Fibroblast of skin of right quadriceps (primary cell): ENCODE results near the gene DHRS3.
A peak's percentile ranks its signal among the peaks of the same experiment; 100 is the strongest.
"Not testable (repeated sequence)": the region's sequence is repeated elsewhere in the genome, so short reads cannot be mapped to it uniquely, and the experiment has no call there.

ENCODE experiments used
- DNase-seq: peaks from one replicate; pipeline ENCODE4 v3.0.0-alpha.2; 2013

Gene DHRS3, protein sequence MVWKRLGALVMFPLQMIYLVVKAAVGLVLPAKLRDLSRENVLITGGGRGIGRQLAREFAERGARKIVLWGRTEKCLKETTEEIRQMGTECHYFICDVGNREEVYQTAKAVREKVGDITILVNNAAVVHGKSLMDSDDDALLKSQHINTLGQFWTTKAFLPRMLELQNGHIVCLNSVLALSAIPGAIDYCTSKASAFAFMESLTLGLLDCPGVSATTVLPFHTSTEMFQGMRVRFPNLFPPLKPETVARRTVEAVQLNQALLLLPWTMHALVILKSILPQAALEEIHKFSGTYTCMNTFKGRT

DNA sequence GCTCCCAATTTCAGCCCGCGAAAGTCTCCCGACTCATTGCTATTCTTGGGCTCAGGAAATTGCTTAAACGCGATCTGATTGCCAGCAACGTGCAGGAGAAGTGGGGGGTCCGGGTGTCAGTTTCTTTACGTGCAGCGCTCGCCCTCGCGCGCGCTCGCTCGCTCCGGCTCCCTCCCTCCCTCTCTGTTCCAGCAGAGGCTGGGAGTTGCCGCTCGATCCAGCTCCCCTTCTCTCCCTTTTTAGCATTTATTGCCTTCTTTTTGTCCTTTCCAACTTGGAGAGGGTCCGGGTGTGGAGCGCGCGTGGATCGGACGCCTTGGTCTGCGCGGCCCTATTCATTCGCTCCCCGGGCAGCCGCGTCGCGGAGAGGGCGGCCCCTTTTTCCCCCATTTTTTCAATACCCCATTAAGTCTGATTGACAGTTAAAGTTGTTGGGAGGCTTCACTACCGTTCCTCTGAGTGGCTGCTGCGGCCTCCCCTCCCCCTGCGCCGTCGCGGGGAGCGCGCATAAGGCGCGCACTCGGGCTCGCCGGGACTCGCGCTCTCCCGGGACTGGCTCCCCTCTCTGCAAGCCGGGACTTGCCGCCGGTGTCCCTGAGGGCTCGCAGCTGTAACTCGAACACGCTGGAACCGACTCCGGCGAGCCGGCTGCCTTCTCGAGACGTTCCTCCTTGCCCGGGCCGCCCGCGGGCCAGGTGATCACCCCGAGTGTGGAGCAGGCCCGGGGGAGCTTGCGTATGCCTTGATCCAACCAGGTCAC is at the start of gene DHRS3:
Gene DHRS3, minus strand, starts transcription at position 310 of the 760 bp plus-strand sequence. CDS start 862 bp downstream, outside the sequence.
- peak; percentile 89 for DNase-seq

DNA sequence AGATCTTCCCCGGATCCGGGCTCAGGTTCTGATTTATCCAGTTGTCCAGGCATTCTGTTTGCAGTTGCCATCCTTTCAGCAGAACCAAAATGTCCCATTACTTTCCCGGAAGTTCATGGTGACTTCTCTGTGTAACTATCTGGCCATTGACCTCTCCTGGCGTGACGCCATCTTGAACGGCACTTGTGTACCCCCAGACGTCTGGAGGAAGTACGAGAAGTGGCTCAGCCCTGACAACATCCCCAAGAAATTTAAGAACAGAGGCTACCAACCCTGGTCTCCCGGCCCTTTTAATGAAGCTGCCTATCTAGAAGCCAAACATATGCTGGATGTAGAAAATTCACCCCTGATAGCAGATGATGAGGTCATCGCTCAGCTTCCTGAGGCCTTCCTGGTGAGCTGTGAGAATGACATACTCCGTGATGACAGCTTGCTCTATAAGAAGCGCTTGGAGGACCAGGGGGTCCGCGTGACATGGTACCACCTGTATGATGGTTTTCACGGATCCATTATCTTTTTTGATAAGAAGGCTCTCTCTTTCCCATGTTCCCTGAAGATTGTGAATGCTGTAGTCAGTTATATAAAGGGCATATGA is 48.2 kb upstream of the DHRS3 start:
- DNase-seq: peak; percentile 9

DNA sequence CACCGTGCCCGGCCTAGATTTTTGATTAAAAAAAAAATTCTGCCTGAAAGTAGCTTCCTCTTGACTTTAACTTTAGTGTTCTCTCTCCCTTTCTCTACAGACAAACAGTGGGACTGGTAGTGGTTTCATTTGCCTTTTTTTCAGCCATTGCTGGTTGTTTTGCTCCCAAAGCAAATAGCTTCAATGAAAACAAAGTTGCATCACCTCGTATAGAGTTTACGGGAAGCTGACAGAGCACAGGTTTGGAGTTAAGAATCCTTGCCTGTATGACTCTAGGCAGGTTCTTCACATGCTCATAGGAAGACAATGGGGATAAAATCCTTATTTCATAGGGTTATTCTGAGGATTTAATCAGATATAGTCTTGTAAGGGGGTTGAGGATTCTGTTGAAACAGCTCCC is 47.5 kb upstream of the DHRS3 start:
- DNase-seq: no peak

DNA sequence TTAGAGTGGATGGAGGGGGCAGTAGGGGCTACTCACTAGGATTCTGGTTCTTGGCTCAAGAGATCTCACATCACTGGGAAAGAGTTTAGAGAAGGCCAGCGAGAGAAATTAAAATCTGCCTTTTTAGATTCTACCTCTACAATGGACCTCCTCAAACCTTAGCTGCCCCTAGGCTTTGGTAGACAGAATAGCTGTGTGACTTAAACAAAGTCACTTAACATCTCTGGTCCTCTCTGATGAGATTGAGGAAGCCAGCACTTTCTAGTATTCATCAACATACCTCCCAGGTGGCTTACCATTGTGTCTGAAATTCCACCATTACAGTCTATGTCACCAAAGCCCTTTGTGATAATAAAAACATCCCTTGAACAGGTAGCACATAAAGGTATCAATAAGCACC is 44.5 kb upstream of the DHRS3 start:
- DNase-seq: no peak

DNA sequence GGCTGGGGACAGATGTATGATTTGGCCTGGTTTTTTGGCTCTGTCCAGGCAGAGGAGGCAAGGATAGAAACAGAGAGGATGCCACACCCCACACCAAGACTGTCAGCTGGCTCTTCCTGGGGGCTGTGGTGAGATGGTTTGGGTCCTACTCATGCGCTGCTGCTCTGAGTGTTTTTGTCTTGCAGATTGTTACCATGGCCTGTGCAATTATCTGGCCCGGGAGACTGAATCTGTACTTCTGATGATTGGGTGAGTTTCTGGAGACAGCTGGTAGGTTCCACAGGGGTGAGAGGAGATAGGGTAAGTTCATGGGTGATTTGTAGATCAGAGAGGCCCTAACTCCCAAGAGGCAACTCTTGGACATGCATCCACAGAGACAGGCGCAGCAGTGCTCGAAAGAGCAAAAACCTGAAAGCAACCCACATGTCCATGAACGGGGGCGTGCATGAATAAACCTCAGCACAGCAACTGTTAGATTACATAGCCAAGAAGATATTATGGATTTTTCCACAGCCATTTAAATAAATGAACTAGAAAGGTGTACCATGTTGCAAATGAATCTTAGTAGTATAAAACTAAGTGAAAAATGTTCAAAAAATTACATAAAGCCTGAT is 43.7 kb upstream of the DHRS3 start:
- no peak for DNase-seq

DNA sequence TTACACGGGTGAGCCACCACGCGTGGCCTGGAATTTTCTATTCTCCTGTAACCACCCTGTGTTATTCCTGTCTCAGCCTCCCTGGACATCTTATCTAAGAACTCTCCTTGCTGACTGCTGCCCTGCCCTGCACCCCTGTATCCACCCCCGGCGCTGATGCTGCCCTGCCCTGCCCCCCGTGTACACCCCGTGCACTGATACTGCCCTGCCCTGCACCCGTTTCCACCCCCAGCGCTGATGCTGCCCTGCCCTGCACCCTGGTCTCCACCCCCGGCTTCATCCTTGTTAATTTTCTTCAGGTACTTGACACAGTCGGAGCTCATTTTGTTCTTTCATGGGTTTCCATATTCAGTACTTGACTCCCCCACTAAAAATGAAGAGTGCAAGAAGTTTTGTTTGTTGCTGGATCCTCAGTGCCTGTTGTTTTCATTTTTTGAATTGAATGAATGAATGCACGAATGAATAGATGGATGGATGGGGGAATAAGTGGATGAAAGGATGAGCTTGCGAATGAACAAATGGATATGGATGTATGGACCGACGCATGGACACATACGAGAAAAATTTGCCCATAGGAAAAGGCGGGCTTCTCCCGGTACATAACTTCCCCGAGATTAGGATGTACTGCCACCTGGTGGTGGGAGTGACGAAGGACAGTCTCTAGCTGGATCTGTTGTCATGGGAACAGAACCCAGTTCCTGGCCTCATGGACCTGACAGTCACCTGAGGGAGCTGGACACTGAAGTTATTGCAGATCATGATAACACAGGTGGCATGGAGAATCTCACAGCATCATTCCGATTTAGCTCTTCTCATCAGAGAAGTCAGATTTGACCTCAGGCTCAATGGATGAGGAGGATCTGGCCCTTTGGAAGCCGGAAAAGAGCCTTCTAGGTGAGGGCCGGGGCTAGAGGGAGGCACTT is 40.8 kb upstream of the DHRS3 start:
- peak; percentile 78 for DNase-seq

DNA sequence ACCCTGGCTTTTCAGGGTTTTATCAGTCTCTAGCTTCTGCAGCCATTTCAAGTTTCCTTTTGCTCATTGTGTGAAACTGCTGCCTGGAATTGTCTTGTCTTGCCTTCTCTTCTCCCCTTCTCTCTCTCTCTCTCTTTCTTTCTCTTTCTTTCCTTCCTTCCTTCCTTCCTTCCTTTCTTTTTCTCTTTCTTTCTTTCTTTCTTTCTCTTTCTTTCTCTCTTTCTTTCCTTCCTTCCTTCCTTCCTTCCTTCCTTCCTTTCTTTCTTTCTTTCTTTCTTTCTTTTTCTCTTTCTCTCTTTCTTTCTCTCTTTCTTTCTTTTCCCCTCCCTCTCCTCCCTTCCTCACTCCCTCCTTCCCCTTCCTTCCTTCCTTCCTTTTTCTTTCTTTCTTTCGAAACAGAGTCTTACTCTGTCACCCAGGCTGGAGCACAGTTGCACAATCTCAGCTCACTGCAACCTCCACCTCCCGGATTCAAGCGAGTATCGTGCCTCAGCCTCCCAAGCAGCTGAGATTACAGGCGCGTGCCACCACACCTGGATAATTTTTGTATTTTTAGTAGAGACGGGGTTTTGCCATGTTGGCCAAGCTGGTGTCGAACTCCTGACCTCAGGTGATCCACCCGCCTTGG is 40.0 kb upstream of the DHRS3 start:
- DNase-seq: not testable (repeated sequence)

DNA sequence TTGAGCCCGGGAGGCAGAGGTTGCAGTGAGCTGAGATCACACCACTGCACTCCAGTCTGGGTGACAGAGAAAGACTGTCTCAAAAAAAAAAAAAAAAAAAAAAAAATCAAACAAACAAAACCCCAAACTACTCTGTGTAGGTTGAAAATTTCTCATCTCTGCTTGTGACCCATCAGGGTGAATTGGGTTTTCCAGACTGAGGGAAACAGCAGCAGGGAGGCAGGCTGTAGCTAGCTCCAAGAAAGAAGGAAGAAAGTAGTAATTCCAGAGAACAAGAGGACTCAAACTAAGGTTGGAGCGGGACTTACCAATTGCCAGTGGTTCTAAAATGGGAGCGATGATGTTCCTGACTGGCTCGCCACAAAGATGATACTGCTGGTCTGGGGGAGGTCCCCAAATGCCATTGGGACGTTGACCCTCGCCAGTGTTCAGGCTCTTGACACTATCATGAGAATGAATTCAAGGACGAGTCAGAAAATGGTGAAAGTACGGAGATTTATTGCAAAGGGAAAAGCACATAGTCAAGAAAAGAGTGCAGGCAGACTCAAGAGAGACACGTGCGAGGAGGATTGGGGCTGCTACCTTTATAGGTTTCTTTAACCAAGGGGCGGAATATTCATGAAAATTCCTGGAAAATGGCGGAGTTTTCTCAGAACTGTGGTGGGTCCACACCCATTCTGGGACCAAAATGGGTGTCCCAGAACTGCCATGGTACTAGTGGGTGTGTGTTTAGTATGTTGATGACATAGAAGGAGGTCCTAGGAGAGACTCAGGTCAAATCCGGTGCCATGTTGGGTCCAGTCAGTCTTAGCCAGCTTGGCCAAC is 39.3 kb upstream of the DHRS3 start:
- DNase-seq: no peak

DNA sequence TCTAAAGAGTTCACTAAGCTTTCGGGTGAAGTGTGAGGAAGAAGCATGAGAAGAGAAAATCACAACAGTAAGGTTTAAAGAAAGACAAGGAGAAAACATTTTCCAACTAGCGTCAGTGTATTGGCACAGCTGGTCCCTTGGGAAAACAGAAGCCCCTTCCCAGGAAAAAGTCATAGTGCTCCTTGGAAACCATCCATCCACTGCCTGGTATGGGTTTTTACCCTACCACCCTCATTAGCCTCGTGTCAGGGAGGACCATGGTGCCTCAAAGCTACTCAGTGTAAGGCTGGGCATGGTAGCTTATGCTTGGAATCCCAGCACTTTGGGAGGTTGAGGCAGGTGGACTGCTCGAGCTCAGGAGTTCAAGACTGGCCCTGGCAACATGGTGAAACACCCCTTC is 38.6 kb upstream of the DHRS3 start:
- DNase-seq: no peak

DNA sequence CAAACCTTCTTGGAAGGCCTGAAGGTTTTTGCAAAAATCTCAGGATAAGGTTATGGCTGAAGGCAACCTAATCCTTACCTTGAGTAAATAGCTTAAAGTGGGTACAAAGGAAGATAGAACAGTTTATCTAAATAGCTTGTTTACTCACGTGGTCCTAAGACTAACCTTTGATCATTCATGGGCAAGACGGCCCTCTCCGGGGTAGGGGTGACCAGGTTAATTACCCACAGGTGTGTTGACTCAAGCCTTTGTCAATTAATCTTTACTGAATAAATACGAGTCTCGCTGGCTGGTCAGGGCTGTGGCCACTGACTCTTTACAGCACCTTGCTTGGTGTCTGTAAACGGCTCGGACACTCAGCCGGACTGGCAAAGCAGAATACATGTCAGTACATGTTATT is 36.6 kb upstream of the DHRS3 start:
- no peak for DNase-seq

DNA sequence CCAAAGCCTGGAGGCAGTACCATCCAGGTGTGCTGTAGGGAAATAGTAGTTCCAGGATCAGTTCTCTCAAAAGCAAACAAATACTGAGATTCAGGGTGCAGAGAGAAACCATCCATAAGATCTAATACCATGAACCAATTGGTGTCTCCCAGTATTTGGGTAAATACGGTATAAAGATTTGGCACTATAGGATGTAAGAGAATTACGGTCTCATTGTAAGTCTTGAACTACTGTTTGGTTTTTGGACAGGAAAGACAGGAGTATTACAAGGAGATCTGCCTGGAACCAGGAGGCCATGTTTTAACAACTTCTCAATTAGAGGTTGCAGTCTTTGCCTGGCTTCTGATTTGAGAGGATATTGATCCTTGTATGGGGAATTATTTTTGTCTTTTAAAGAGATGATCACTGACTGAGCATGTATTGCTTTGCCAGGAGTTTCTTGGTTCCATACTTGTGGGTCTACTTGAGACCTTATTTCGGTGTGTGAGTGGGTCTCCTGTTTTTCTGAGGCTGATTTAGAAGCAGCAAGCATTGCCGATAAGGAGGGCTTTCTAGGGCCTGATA is 36.1 kb upstream of the DHRS3 start:
- peak; percentile 13 for DNase-seq

DNA sequence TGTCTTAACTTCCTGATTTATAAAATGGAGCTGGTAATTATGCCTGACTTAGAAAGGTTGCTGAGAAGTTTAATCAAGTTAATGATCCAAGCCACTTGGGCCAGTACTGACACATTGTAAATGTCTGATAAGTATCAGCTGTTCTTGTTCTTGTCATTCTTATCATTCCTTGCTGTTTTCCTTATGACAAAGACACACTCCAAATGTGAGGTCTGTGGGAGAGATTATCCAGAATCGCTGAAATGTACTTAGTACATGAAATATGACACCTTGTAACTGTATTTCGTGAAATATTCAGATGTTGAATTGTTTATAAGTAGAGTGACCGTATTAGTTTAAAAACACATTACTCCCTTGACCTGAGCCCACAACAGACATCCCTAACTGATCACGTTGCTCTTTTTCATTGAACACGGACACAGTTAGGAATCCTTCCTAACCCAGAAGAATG is 32.0 kb upstream of the DHRS3 start:
- peak; percentile 58 for DNase-seq

DNA sequence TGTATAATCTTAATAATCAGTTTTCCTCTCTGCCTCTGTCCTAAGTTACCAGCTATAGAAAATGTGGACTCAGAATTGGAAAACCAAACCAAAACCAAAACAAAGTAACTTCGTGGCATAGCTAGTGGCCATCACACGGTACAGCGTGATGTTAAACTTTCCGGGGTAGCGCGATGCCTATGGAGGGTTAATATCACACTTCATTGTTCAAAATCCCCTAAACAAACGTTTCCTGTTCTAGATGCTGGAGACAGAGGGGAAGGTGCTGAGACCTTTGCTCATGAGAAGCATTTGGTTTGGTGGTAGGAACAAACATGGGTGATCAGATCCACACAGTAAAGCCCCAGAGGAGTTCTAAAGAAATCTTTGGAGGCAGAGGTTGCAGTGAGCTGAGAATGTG is 30.7 kb upstream of the DHRS3 start:
- DNase-seq: no peak

DNA sequence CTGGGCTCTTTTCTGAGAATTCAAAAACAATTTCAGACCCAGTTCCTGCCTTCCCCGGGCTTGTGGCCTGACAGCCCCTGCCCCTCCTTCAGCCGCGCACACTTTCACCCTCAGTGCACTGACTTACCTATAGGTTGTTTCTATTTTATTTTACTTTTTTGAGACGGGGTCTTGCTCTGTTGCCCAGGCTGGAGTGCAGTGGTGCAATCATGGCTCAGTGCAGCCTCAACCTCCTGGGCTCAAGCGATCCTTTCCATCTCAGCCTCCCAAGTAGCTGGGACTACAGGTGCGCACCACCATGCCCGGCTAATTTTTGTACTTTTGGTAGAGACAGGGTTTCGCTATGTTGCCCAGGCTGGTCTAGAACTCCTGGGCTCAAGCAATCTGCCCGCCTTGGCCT is 27.4 kb upstream of the DHRS3 start:
- not testable (repeated sequence) for DNase-seq

DNA sequence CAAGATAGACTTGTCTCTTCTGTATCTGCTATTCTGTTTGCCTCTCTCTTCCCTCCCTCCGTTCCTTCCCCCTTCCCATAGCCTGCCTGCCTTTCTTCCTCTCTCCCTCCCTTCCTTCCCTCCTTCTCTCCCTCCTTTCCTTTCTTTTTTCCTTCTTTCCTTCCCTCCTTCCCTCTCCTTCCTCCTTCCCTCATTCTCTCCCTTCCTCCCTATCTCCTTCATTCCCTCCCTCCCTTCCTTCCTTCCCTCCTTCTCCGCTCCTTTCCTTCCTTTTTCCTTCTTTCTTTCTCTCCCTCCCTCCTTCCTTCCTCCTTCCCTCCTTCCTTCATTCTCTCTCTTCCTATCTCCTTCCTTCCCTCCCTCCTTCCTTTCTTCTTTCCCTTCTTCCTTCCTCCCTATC is 26.8 kb upstream of the DHRS3 start:
- no peak for DNase-seq

DNA sequence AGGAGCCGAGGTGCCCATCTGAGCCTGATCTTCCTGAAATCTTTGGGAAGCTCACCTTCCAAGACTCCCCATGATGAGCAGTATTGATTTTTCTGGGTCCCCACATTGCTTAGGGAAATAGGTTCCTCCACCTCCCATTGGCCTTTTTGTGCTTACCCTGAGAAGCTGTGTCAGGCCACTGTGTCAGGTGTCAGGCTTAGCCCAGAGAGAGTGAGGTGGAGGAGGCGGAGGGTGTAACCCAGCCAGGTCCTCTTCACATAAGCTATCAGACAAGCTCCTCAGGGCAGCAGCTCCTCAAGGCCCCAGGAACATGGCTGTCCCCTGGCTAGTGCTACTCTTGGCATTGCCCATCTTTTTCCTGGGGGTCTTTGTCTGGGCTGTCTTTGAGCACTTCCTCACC is 26.2 kb upstream of the DHRS3 start:
- no peak for DNase-seq

DNA sequence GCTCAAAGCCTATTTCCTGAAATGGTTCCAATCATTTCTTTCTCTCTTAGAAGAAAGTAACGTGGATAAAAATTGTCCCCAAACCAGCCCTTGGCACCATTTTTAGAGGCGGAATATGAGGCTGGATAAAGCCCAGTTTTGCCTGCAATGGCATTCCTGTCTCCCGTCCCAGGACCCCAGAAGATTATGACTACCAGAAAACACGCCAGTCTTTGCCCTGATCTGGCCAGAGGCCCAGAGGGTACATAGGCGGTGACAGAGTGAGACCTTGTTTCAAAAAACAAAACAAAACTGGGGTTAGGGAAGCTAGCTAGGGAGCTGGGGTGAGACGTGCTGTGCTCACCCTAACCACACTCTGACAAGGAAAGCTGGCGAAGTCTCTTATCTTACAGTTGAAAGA is 25.8 kb upstream of the DHRS3 start, which contains the start of gene AADACL4:
Gene AADACL4, plus strand, starts transcription at position 301 of the 400 bp plus-strand sequence. CDS start 462 bp downstream, outside the sequence.
- no peak for DNase-seq

DNA sequence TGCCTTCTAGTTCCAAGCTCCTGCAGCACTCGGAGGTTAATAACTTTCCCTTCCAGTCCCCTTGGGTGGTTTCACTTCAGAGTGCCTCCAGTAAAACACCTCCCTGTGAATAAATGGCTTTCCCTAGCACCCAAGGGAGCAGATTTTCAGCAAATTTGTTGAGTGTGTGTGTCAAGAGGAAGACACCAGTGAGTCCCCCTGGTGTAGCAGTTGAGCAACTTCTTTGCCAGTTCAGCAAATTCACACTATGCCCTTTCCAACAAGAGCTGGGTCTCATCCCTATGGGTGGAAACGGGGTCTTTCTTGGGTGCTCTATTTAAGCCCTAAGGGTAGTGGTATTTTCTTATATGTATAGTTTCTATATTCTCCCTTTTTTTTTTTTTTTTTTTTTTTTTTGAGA is 25.1 kb upstream of the DHRS3 start:
- no peak for DNase-seq

DNA sequence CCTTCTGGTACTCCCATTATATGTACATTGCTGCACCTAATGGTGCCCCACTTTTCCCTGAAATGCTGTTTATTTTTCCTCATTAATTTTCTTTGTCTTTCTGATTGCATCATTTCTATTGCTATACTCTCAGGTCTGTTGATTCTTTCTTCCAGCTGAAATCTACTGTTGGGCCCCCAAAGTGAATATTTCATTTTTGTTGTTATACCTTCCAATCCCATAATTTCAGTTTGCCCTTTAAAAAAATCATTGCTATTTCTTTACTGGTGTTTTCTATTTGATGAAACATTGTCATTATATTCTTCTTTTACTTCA is 22.9 kb upstream of the DHRS3 start:
- DNase-seq: no peak

DNA sequence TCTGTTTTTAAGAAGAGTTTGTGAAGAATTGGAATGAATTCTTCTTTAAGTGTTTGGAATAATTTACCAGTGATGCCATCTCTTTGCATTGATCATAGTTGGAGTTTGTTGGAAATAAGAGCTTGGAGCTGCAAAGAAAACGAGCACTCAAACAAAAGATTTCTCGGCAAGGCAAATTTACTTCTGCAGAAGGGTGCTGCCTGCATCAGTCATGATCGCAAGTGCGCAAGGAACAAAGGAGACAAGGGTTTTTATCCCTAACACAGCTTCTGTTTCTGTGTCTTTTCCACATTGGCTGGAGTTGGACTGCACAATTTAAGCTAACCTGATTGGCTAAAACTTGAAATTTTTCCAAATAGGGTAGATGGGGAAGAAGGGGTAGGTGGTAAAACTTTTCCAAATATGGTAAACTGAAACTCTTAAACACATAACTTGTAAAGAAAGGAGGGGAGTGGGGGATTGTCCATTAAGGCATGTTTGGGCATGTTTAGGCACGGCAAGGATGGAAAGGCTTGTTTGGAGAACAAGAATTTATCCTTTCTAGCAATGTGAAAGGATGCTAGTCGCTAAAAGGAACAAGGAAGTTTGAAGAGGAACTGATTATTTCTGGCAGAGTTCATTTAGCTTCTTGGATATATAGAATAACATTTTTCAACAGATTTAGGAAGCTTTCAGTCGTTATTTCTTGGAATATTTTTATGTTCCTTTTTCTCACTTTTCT is 22.4 kb upstream of the DHRS3 start:
- no peak for DNase-seq
